Liver (tissue), 9 donors: ENCODE results near the gene LPP. TPM values are rescaled to one million over a fixed set of nuclear protein-coding genes. Genes with fewer than 3 reads are reported as not detected.
A peak's percentile ranks its signal among the peaks of the same experiment; 100 is the strongest.

ENCODE experiments used
- DNase-seq: peaks from one replicate; pipeline ENCODE4 v3.0.0-alpha.2; 2017; ENCODE audit warnings: low spot score
- H3K27ac ChIP-seq, 2 donors: one replicate each; pipeline ENCODE4 v1.7.0; 2013; ENCODE audit warnings: inconsistent platforms in 2 of 2, low read length in 2 of 2, control low read depth in 1 of 2, low read depth in 1 of 2, mild to moderate bottlenecking in 1 of 2
- H3K27me3 ChIP-seq, 4 donors: one replicate each; pipeline versions ENCODE4 v1.6.1 to v1.7.0; 2013; ENCODE audit warnings: low read length in 3 of 4, inconsistent platforms in 1 of 4, mild to moderate bottlenecking in 1 of 4, moderate library complexity in 1 of 4; ENCODE audit not compliant: control insufficient read depth in 4 of 4, insufficient read depth in 4 of 4
- H3K36me3 ChIP-seq, 4 donors: one replicate each; pipeline versions ENCODE4 v1.6.1 to v1.7.0; 2013; ENCODE audit warnings: low read length in 3 of 4, mild to moderate bottlenecking in 3 of 4, low read depth in 1 of 4, moderate library complexity in 1 of 4; ENCODE audit not compliant: control insufficient read depth in 4 of 4, insufficient read depth in 3 of 4
- H3K4me1 ChIP-seq, 4 donors: one replicate each; pipeline versions ENCODE4 v1.6.1 to v1.7.0; 2013; ENCODE audit warnings: low read length in 3 of 4, mild to moderate bottlenecking in 3 of 4, moderate library complexity in 1 of 4; ENCODE audit not compliant: control insufficient read depth in 4 of 4, insufficient read depth in 4 of 4
- H3K4me3 ChIP-seq, 3 donors: one replicate each; pipeline versions ENCODE4 v1.6.1 to v1.7.0; 2013; ENCODE audit warnings: low read length in 3 of 3, control low read depth in 1 of 3, low read depth in 1 of 3, mild to moderate bottlenecking in 1 of 3
- H3K9ac ChIP-seq, 2 donors: one replicate each; pipeline ENCODE4 v1.7.0; 2013; ENCODE audit warnings: low read length in 2 of 2, mild to moderate bottlenecking in 2 of 2, moderate library complexity in 2 of 2, control low read depth in 1 of 2, low read depth in 1 of 2
- H3K9me3 ChIP-seq, 4 donors: one replicate each; pipeline versions ENCODE4 v1.6.1 to v1.7.0; 2013; ENCODE audit warnings: low read length in 3 of 4; ENCODE audit not compliant: control insufficient read depth in 4 of 4
- EGR1 ChIP-seq, 2 donors: IDR thresholded peaks; 2 replicates each; pipeline ENCODE4 v1.6.1; 2016 to 2018; ENCODE audit warnings: antibody characterized with exemption in 2 of 2, low read depth in 2 of 2
- FOXA1 ChIP-seq: IDR thresholded peaks from 2 replicates; pipeline ENCODE4 v1.6.1; 2016; ENCODE audit warnings: antibody characterized with exemption
- FOXA2 ChIP-seq: IDR thresholded peaks from 2 replicates; pipeline ENCODE4 v1.6.1; 2016; ENCODE audit warnings: antibody characterized with exemption
- GABPA ChIP-seq, 2 donors: IDR thresholded peaks in 1 of 2; conservative IDR thresholded peaks in 1 of 2; 2 replicates each; pipeline ENCODE4 v1.6.1; 2016; ENCODE audit warnings: antibody characterized with exemption in 2 of 2, mild to moderate bottlenecking in 1 of 2, moderate library complexity in 1 of 2
- HNF4A ChIP-seq, 2 donors: conservative IDR thresholded peaks; 2 replicates each; pipeline ENCODE4 v1.6.1; 2016; ENCODE audit warnings: antibody characterized with exemption in 2 of 2, mild to moderate bottlenecking in 2 of 2
- HNF4G ChIP-seq: IDR thresholded peaks from 2 replicates; pipeline ENCODE4 v1.6.1; 2016; ENCODE audit warnings: antibody characterized with exemption
- JUND ChIP-seq, 2 donors: IDR thresholded peaks; 2 replicates each; pipeline ENCODE4 v1.6.1; 2016; ENCODE audit warnings: antibody characterized with exemption in 2 of 2
- NR2F2 ChIP-seq: IDR thresholded peaks from 2 replicates; pipeline ENCODE4 v1.6.1; 2016; ENCODE audit warnings: antibody characterized with exemption
- RXRA ChIP-seq, 2 donors: IDR thresholded peaks; 2 replicates each; pipeline ENCODE4 v1.6.1; 2017 to 2018; ENCODE audit warnings: antibody characterized with exemption in 2 of 2, mild to moderate bottlenecking in 1 of 2
- SP1 ChIP-seq: IDR thresholded peaks from 2 replicates; pipeline ENCODE4 v1.6.1; 2018; ENCODE audit warnings: antibody characterized with exemption, mild to moderate bottlenecking
- TAF1 ChIP-seq: conservative IDR thresholded peaks from 2 replicates; pipeline ENCODE4 v1.6.1; 2016; ENCODE audit warnings: antibody characterized with exemption, mild to moderate bottlenecking
- YY1 ChIP-seq: IDR thresholded peaks from 2 replicates; pipeline ENCODE4 v1.6.1; 2016; ENCODE audit warnings: antibody characterized with exemption, mild to moderate bottlenecking
- WGBS: extraction: QIAGEN DNeasy Blood & Tissue Kit; methylation state at CpG from one replicate; pipeline ENCODE4 v1.1.7; 2013; 5-methylcytosine and 5-hydroxymethylcytosine counted together
- polyA plus RNA-seq, 2 donors: library from polyadenylated mRNA; stranded (reverse) in 1 of 2; unstranded in 1 of 2; fragments of 200-250 nt in 1 of 2; fragments of >200 nt in 1 of 2; fragmentation: Nextera tagmentation in 1 of 2; extraction: Ambion mirVana in 1 of 2; gene quantifications; one replicate each; pipeline versions ENCODE4 v1.2.1 to v1.2.3, GENCODE V29; 2013 to 2015
- total RNA-seq, 2 donors: library from RNA; depleted of rRNA; stranded (reverse); fragments of >200 nt; gene quantifications; one replicate each; pipeline ENCODE4 v1.2.3, GENCODE V29; 2014
- TF ChIP-seq, protein P1 (sequence below): fragments of 150-350 bp; IDR thresholded peaks from 2 replicates; pipeline ENCODE4 v1.5.1; 2017; ENCODE audit warnings: improper control_type of control experiment, low read depth, low read length; ENCODE audit not compliant: missing input control
- TF ChIP-seq, protein P2 (sequence below): IDR thresholded peaks from 2 replicates; pipeline ENCODE4 v1.6.1; 2016; ENCODE audit warnings: antibody characterized with exemption
- TF ChIP-seq, protein P3 (sequence below): IDR thresholded peaks from 2 replicates; pipeline ENCODE4 v1.6.1; 2016; ENCODE audit warnings: antibody characterized with exemption, mild to moderate bottlenecking
- TF ChIP-seq, protein P4 (sequence below): IDR thresholded peaks from 2 replicates; pipeline ENCODE4 v1.6.1; 2016; ENCODE audit warnings: antibody characterized with exemption
- TF ChIP-seq, protein P5 (sequence below): IDR thresholded peaks from 2 replicates; pipeline ENCODE4 v1.6.1; 2016; ENCODE audit warnings: antibody characterized with exemption
- donor health status: healthy.
- donor health status: healthy.
- donor health status: healthy.
- donor health status: healthy.
- donor health status: healthy.

LPP gene
- total and polyA plus RNA-seq, 4 donors: 3.3 to 53.7 (median 28.2) TPM

DNA sequence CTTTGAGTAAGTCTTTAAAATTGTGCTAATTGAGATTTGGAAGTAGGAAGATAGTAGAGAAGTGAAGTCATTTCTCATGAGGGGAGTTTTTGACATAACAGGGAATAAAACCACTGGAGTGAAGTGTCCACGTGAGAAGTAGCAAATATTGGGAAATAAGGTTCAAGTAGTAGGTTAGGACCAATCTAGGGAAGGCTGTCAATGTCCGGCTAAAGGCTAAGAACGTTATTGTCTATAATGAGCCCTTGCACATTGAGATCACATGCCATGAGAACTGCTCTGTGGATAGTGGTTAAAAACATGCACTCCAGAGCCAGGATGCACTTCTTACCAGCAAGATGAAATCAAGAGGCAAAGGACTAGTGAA, 557.9 kb downstream of the LPP start:
- Histone ChIP-seq H3K4me1 (peaks cover 0 to 22% (median 13%) of the 10 kb centered on the region in 4 donors), H3K4me3 (no peak overlapping the region), H3K9ac (no peak overlapping the region), H3K27me3 (no peaks in the 10 kb centered on the region), H3K36me3 (no peaks in the 10 kb centered on the region), H3K9me3 (no peaks in the 10 kb centered on the region), H3K27ac (peak overlapping the region; percentile 13 to 57)
- TF ChIP-seq HNF4G: no peak
- TF ChIP-seq JUND (IDR thresholded peaks at IDR 0.05): no peak
- TF ChIP-seq, protein P1, sequence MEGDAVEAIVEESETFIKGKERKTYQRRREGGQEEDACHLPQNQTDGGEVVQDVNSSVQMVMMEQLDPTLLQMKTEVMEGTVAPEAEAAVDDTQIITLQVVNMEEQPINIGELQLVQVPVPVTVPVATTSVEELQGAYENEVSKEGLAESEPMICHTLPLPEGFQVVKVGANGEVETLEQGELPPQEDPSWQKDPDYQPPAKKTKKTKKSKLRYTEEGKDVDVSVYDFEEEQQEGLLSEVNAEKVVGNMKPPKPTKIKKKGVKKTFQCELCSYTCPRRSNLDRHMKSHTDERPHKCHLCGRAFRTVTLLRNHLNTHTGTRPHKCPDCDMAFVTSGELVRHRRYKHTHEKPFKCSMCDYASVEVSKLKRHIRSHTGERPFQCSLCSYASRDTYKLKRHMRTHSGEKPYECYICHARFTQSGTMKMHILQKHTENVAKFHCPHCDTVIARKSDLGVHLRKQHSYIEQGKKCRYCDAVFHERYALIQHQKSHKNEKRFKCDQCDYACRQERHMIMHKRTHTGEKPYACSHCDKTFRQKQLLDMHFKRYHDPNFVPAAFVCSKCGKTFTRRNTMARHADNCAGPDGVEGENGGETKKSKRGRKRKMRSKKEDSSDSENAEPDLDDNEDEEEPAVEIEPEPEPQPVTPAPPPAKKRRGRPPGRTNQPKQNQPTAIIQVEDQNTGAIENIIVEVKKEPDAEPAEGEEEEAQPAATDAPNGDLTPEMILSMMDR: no peak
- TF ChIP-seq YY1: no peak
- TF ChIP-seq, protein P2, sequence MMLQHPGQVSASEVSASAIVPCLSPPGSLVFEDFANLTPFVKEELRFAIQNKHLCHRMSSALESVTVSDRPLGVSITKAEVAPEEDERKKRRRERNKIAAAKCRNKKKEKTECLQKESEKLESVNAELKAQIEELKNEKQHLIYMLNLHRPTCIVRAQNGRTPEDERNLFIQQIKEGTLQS: no peak
- TF ChIP-seq, protein P3, sequence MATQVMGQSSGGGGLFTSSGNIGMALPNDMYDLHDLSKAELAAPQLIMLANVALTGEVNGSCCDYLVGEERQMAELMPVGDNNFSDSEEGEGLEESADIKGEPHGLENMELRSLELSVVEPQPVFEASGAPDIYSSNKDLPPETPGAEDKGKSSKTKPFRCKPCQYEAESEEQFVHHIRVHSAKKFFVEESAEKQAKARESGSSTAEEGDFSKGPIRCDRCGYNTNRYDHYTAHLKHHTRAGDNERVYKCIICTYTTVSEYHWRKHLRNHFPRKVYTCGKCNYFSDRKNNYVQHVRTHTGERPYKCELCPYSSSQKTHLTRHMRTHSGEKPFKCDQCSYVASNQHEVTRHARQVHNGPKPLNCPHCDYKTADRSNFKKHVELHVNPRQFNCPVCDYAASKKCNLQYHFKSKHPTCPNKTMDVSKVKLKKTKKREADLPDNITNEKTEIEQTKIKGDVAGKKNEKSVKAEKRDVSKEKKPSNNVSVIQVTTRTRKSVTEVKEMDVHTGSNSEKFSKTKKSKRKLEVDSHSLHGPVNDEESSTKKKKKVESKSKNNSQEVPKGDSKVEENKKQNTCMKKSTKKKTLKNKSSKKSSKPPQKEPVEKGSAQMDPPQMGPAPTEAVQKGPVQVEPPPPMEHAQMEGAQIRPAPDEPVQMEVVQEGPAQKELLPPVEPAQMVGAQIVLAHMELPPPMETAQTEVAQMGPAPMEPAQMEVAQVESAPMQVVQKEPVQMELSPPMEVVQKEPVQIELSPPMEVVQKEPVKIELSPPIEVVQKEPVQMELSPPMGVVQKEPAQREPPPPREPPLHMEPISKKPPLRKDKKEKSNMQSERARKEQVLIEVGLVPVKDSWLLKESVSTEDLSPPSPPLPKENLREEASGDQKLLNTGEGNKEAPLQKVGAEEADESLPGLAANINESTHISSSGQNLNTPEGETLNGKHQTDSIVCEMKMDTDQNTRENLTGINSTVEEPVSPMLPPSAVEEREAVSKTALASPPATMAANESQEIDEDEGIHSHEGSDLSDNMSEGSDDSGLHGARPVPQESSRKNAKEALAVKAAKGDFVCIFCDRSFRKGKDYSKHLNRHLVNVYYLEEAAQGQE: no peak
- TF ChIP-seq, protein P4, sequence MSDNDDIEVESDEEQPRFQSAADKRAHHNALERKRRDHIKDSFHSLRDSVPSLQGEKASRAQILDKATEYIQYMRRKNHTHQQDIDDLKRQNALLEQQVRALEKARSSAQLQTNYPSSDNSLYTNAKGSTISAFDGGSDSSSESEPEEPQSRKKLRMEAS: no peak
- no peak for TF ChIP-seq FOXA1
- TF ChIP-seq FOXA2: no peak
- TF ChIP-seq EGR1 (IDR thresholded peaks at IDR 0.05; ENCODE audit: low read depth in 2 of 2): no peak
- no peak for TF ChIP-seq TAF1
- TF ChIP-seq GABPA (IDR thresholded peaks at IDR 0.05 in 1 of 2, conservative IDR thresholded peaks at IDR 0.05 in 1 of 2): no peak
- TF ChIP-seq HNF4A (conservative IDR thresholded peaks at IDR 0.05): no peak
- no peak for TF ChIP-seq SP1
- TF ChIP-seq RXRA (IDR thresholded peaks at IDR 0.05): no peak
- TF ChIP-seq NR2F2: no peak
- TF ChIP-seq, protein P5, sequence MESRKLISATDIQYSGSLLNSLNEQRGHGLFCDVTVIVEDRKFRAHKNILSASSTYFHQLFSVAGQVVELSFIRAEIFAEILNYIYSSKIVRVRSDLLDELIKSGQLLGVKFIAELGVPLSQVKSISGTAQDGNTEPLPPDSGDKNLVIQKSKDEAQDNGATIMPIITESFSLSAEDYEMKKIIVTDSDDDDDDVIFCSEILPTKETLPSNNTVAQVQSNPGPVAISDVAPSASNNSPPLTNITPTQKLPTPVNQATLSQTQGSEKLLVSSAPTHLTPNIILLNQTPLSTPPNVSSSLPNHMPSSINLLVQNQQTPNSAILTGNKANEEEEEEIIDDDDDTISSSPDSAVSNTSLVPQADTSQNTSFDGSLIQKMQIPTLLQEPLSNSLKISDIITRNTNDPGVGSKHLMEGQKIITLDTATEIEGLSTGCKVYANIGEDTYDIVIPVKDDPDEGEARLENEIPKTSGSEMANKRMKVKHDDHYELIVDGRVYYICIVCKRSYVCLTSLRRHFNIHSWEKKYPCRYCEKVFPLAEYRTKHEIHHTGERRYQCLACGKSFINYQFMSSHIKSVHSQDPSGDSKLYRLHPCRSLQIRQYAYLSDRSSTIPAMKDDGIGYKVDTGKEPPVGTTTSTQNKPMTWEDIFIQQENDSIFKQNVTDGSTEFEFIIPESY: no peak
- WGBS: 55% methylated on average over 3 of the region's 3 CpGs
- DNase-seq: no peak
